H1 (cell line): ENCODE results near the gene ARRDC2. TPM values are rescaled to one million over a fixed set of nuclear protein-coding genes. Genes with fewer than 3 reads are reported as not detected.

Experiments used
- CTCF ChIA-PET: fragments of 300-600 bp; sonication (Branson Sonifier 250); formaldehyde crosslinking; loops from one replicate; lab custom pipeline; 2021; ENCODE audit not compliant: partially characterized antibody; lab: Charles Lee
- POLR2A ChIA-PET: fragments of 300-600 bp; sonication (Branson Sonifier 250); formaldehyde crosslinking; loops from one replicate; lab custom pipeline; 2021; ENCODE audit warnings: inconsistent platforms; ENCODE audit not compliant: partially characterized antibody; lab: Charles Lee
- DNase-seq, 2 experiments: peaks; one replicate each; pipeline versions ENCODE4 v3.0.0 to v3.0.0-alpha.2; 2010 to 2022; ENCODE audit warnings: low spot score in 2 of 2, low read depth in 1 of 2, mixed read lengths in 1 of 2
- FAIRE-seq: peaks from 2 replicates; lab custom pipeline; 2011; peaks lifted over from hg19 to GRCh38; lab: Jason Lieb, UNC
- H2AFZ ChIP-seq: 2 replicates; pipeline ENCODE4 v1.8.1; 2012; ENCODE audit warnings: low read length, inconsistent platforms
- H2AK5ac ChIP-seq: 2 replicates; pipeline ENCODE4 v1.6.1; 2013; ENCODE audit warnings: low read depth, low read length
- H2BK120ac ChIP-seq: replicated peaks from 2 replicates; pipeline ENCODE3; 2013; ENCODE audit warnings: low read depth, low read length, inconsistent platforms
- H2BK12ac ChIP-seq: 2 replicates; pipeline ENCODE4 v1.6.1; 2013; ENCODE audit warnings: low read depth, low read length
- H2BK15ac ChIP-seq: 2 replicates; pipeline ENCODE4 v1.6.1; 2013; ENCODE audit warnings: low read length
- H2BK20ac ChIP-seq: 2 replicates; pipeline ENCODE4 v1.6.1; 2013; ENCODE audit warnings: low read length
- H2BK5ac ChIP-seq: 2 replicates; pipeline ENCODE4 v1.6.1; 2013; ENCODE audit warnings: low read depth, low read length
- H3K14ac ChIP-seq: 2 replicates; pipeline ENCODE4 v1.6.1; 2013; ENCODE audit warnings: inconsistent platforms; ENCODE audit not compliant: insufficient read length
- H3K18ac ChIP-seq: 2 replicates; pipeline ENCODE4 v1.6.1; 2013; ENCODE audit warnings: low read length; ENCODE audit errors: extremely low read depth
- H3K23ac ChIP-seq: 2 replicates; pipeline ENCODE4 v1.6.1; 2013; ENCODE audit warnings: inconsistent platforms; ENCODE audit not compliant: insufficient read length
- H3K23me2 ChIP-seq: 2 replicates; pipeline ENCODE4 v1.6.1; 2013; ENCODE audit warnings: low read depth, low read length
- H3K27ac ChIP-seq: 2 replicates; pipeline ENCODE4 v1.6.1; 2011; ENCODE audit warnings: low read depth, low read length, inconsistent platforms
- H3K27me3 ChIP-seq, 4 experiments: replicated peaks in 1 of 4; 1 replicate in 1 of 4; 2 replicates in 3 of 4; pipeline versions ENCODE4 v1.6.1 to v1.8.1; 2011 to 2013; ENCODE audit warnings: low read length in 3 of 4, mild to moderate bottlenecking in 3 of 4, inconsistent platforms in 2 of 4, mixed read lengths in 2 of 4, moderate library complexity in 1 of 4; ENCODE audit not compliant: control insufficient read depth in 3 of 4, insufficient read depth in 3 of 4; ENCODE audit errors: extremely low read depth in 1 of 4
- H3K36me3 ChIP-seq, 4 experiments: 2 replicates each; pipeline versions ENCODE4 v1.6.1 to v1.8.1; 2011 to 2013; ENCODE audit warnings: mild to moderate bottlenecking in 4 of 4, low read length in 3 of 4, moderate library complexity in 2 of 4, control low read depth in 1 of 4, inconsistent platforms in 1 of 4; ENCODE audit not compliant: insufficient read depth in 4 of 4, control insufficient read depth in 2 of 4
- H3K4ac ChIP-seq: replicated peaks from 2 replicates; pipeline ENCODE3; 2013; ENCODE audit warnings: low read length, low read depth, mixed read lengths, inconsistent platforms; ENCODE audit not compliant: insufficient read length
- H3K4me1 ChIP-seq, 4 experiments: replicated peaks in 1 of 4; 1 replicate in 1 of 4; 2 replicates in 3 of 4; pipeline versions ENCODE4 v1.6.1 to v1.8.1; 2011 to 2013; ENCODE audit warnings: low read length in 3 of 4, inconsistent platforms in 2 of 4, mixed read lengths in 1 of 4; ENCODE audit not compliant: insufficient read depth in 4 of 4, control insufficient read depth in 3 of 4
- H3K4me2 ChIP-seq, 2 experiments: 2 replicates each; pipeline versions ENCODE4 v1.6.1 to v1.8.1; 2011 to 2013; ENCODE audit warnings: low read depth in 2 of 2, low read length in 2 of 2, control low read depth in 1 of 2, inconsistent platforms in 1 of 2, mild to moderate bottlenecking in 1 of 2; ENCODE audit not compliant: insufficient read depth in 1 of 2
- H3K4me3 ChIP-seq, 4 experiments: fragments of 200-600, 300-600 bp in 1 of 4; sonication (generic), shearing (Covaris generic), sonication (Bioruptor Twin) in 1 of 4; 2 replicates each; pipeline versions ENCODE4 v1.5.1 to v1.8.1; 2011 to 2016; ENCODE audit warnings: low read length in 4 of 4, low read depth in 3 of 4, control low read depth in 2 of 4, inconsistent platforms in 2 of 4, mild to moderate bottlenecking in 2 of 4, mixed read lengths in 1 of 4, moderate library complexity in 1 of 4; ENCODE audit not compliant: insufficient read depth in 2 of 4; ENCODE audit errors: extremely low read depth in 1 of 4
- H3K56ac ChIP-seq: replicated peaks from 2 replicates; pipeline ENCODE3; 2013; ENCODE audit warnings: low read depth, mild to moderate bottlenecking, mixed read lengths, low read length, inconsistent platforms; ENCODE audit not compliant: insufficient read length
- H3K79me1 ChIP-seq: 2 replicates; pipeline ENCODE4 v1.6.1; 2013; ENCODE audit warnings: low read depth, low read length, control low read depth
- H3K79me2 ChIP-seq, 2 experiments: 2 replicates each; pipeline versions ENCODE4 v1.6.1 to v1.8.1; 2012 to 2013; ENCODE audit warnings: low read length in 2 of 2, mild to moderate bottlenecking in 2 of 2, inconsistent platforms in 1 of 2; ENCODE audit not compliant: insufficient read depth in 2 of 2, control insufficient read depth in 1 of 2
- H3K9ac ChIP-seq, 4 experiments: replicated peaks in 1 of 4; 1 replicate in 1 of 4; 2 replicates in 3 of 4; pipeline versions ENCODE4 v1.6.1 to v1.8.1; 2011 to 2013; ENCODE audit warnings: low read depth in 3 of 4, low read length in 3 of 4, control low read depth in 2 of 4, mild to moderate bottlenecking in 2 of 4, moderate library complexity in 2 of 4, inconsistent platforms in 1 of 4; ENCODE audit errors: extremely low read depth in 1 of 4
- H3K9me3 ChIP-seq, 2 experiments: 2 replicates each; pipeline versions ENCODE4 v1.6.1 to v1.8.1; 2012 to 2013; ENCODE audit warnings: mild to moderate bottlenecking in 2 of 2, moderate library complexity in 2 of 2, control low read depth in 1 of 2, inconsistent platforms in 1 of 2, low read depth in 1 of 2, low read length in 1 of 2, mixed read lengths in 1 of 2; ENCODE audit not compliant: insufficient read depth in 2 of 2
- H4K20me1 ChIP-seq, 2 experiments: replicated peaks in 1 of 2; 2 replicates each; pipeline versions ENCODE3 to v1.8.1; 2011 to 2013; ENCODE audit warnings: inconsistent platforms in 2 of 2, low read length in 2 of 2, mild to moderate bottlenecking in 1 of 2; ENCODE audit not compliant: insufficient read depth in 2 of 2, control insufficient read depth in 1 of 2
- H4K5ac ChIP-seq: 2 replicates; pipeline ENCODE4 v1.6.1; 2013; ENCODE audit warnings: low read length, low read depth, mixed read lengths, inconsistent platforms; ENCODE audit not compliant: insufficient read length
- H4K8ac ChIP-seq: 2 replicates; pipeline ENCODE4 v1.8.0; 2013; ENCODE audit warnings: mild to moderate bottlenecking, moderate library complexity, low read length, inconsistent platforms; ENCODE audit not compliant: insufficient read depth; ENCODE audit errors: extremely low read depth
- H4K91ac ChIP-seq: replicated peaks from 2 replicates; pipeline ENCODE3; 2013; ENCODE audit warnings: low read length, mixed read lengths, inconsistent platforms; ENCODE audit not compliant: insufficient read length
- CHD2 ChIP-seq: IDR thresholded peaks from 2 replicates; pipeline ENCODE4 v1.6.1; 2012; ENCODE audit warnings: low read length, improper control_type of control experiment
- CREB1 ChIP-seq: IDR thresholded peaks from 2 replicates; pipeline ENCODE4 v1.6.1; 2012; ENCODE audit warnings: inconsistent platforms
- POLR2A ChIP-seq, 2 experiments: IDR thresholded peaks; 1 replicate in 1 of 2; 2 replicates in 1 of 2; pipeline ENCODE4 v1.6.1; 2011; ENCODE audit warnings: low read depth in 2 of 2, low read length in 2 of 2, mild to moderate bottlenecking in 2 of 2; ENCODE audit errors: control extremely low read depth in 1 of 2
- SP1 ChIP-seq: IDR thresholded peaks from 2 replicates; pipeline ENCODE4 v1.6.1; 2011; ENCODE audit warnings: low read depth, low read length
- SUZ12 ChIP-seq: fragments of 200-600 bp; sonication (generic); IDR thresholded peaks from 2 replicates; pipeline ENCODE4 v1.6.1; 2012; ENCODE audit warnings: mild to moderate bottlenecking, inconsistent platforms, low read length, moderate library complexity, mixed read lengths
- WGBS, 2 experiments: shearing (Covaris generic) in 1 of 2; methylation state at CpG; one replicate each; pipeline versions ENCODE4 v1.1.6 to v1.1.7; 2013 to 2015; ENCODE audit warnings: low lambda C conversion rate in 2 of 2, mixed read lengths in 2 of 2, inconsistent platforms in 1 of 2, low coverage in 1 of 2, missing lambda C conversion rate in 1 of 2; ENCODE audit not compliant: insufficient replicate concordance in 2 of 2, insufficient coverage in 1 of 2, insufficient read length in 1 of 2; ENCODE audit errors: extremely low coverage in 1 of 2, missing lambda C conversion rate in 1 of 2; 5-methylcytosine and 5-hydroxymethylcytosine counted together
- polyA plus RNA-seq, 7 experiments: library from polyadenylated mRNA; depleted of rRNA in 3 of 7; stranded (reverse) in 5 of 7; unstranded in 2 of 7; fragments of >200 nt in 5 of 7; fragments of 200-250 nt in 2 of 7; gene quantifications; 1 replicate in 5 of 7; 2 replicates in 1 of 7; 4 replicates in 1 of 7; pipeline versions ENCODE4 v1.2.1 to v1.2.3, GENCODE V29; 2011 to 2013; ENCODE audit warnings: missing spikeins in 2 of 7, mixed read lengths in 2 of 7
- total RNA-seq: library from RNA; stranded (reverse); fragmentation: NEBNext Ultra II Directional; extraction: Animal tissue kit (Norgen Biotek cat#: 25700); gene quantifications from 2 replicates; pipeline ENCODE4 v1.2.1, GENCODE V29; 2021

ARRDC2 gene
- total and polyA plus RNA-seq, 2 of the 8 experiments (the other 6 are each of a cell fraction or from before 2014, with no cell fraction given): 5.4 to 6.9 TPM

GRCh38 chr19:18059297-18059696 is 51.3 kb downstream of the ARRDC2 start:
- Histone ChIP-seq H2BK120ac (no peak overlapping the region), H3K4me1 (0 out of 7 replicates have a peak, but pooled peaks cover 0 to 2% (median 0%) of the 10 kb centered on the region in 4 experiments), H4K5ac (no peak overlapping the region), H3K79me2 (no peaks in the 10 kb centered on the region), H3K56ac (no peak overlapping the region), H3K27ac (no peak overlapping the region), H4K20me1 (no peaks in the 10 kb centered on the region), H2BK15ac (peak overlapping the region; percentile 88; the same call in 1 of the 2 replicates), H2BK12ac (no peak overlapping the region), H4K91ac (peak overlapping the region; percentile 51), H2BK5ac (no peak overlapping the region), H2AFZ (no peak overlapping the region), H2BK20ac (0 out of 2 replicates have a peak overlapping the region, but pooled peaks have one; percentile 61), H3K4ac (no peak overlapping the region), H3K23ac (no peak overlapping the region), H3K4me3 (no peak overlapping the region), H4K8ac (no peak overlapping the region), H3K9ac (no peak overlapping the region), H3K4me2 (no peak overlapping the region; a peak in 1 of 4 replicates), H3K79me1 (no peaks in the 10 kb centered on the region), H3K27me3 (no peaks in the 10 kb centered on the region), H3K23me2 (peaks cover 2% of the 10 kb centered on the region; the same call in 1 of the 2 replicates), H3K36me3 (no peaks in the 10 kb centered on the region), H2AK5ac (no peak overlapping the region), H3K18ac (no peak overlapping the region), H3K9me3 (no peaks in the 10 kb centered on the region), H3K14ac (no peak overlapping the region)
- WGBS, 2 experiments: 86% methylated on average over 6 of the region's 8 CpGs; no CpG with 5 or more reads in 1 of the 2 experiments
- CTCF ChIA-PET: interaction anchor here (0.7 to 3.6 kb wide), 28 partner anchors 8 to 227 kb away, joined by 3 to 34 read pairs (median 4); partner anchors contain the start of genes ARRDC2 and CCDC124
- DNase-seq (no peak), FAIRE-seq (no peak)
- POLR2A ChIA-PET: interaction anchor here (0.7 kb wide), 1 partner anchor 51 kb away, joined by 3 read pairs; the partner anchor contains the start of gene ARRDC2
- TF ChIP-seq SP1 (no peak), POLR2A (IDR thresholded peaks at IDR 0.05; ENCODE audit: control extremely low read depth in 1 of 2, low read depth in 2 of 2, low read length in 2 of 2) (no peak), CHD2 (no peak), SUZ12 (no peak), CREB1 (no peak)
